ENCODE measurements around the gene KHK. TPM values are rescaled to one million over a fixed set of nuclear protein-coding genes. Genes with fewer than 3 reads are reported as not detected.

Gene KHK
- total RNA-seq, 4 donors from 2014 or later: 2.8 to 6.3 (median 3.8) TPM

GRCh38 chr2:27040282-27040681 lies 46.3 kb upstream of the KHK start:
- no peak overlapping the region for H3K27ac ChIP-seq
- H3K27me3 ChIP-seq: no peaks in the 10 kb centered on the region
- TF ChIP-seq POLR2A (IDR thresholded peaks at IDR 0.05) (no peak), CTCF (IDR thresholded peaks at IDR 0.05) (no peak), POLR2AphosphoS5 (IDR thresholded peaks at IDR 0.05) (no peak), EP300 (IDR thresholded peaks at IDR 0.05) (no peak)
- 91% methylated on average over 6 of the region's 8 CpGs for whole genome bisulfite sequencing
- no peaks in the 10 kb centered on the region for H3K4me1 ChIP-seq
- DNase-seq (ENCODE audit: low spot score in 2 of 2): no peak
- H3K4me3 ChIP-seq: no peak overlapping the region
- peaks cover 62% of the 10 kb centered on the region for H3K36me3 ChIP-seq
- H3K9me3 ChIP-seq: no peaks in the 10 kb centered on the region

- no peaks in the 10 kb centered on the region for H3K4me1 ChIP-seq
- H3K27me3 ChIP-seq: no peaks in the 10 kb centered on the region
- H3K36me3 ChIP-seq: peaks cover 48% of the 10 kb centered on the region
- no peak overlapping the region for H3K27ac ChIP-seq
- WGBS: 72% methylated on average over 5 of the region's 5 CpGs
- no peak for DNase-seq (ENCODE audit: low spot score in 2 of 2)
- H3K4me3 ChIP-seq: no peak overlapping the region
- no peaks in the 10 kb centered on the region for H3K9me3 ChIP-seq
- TF ChIP-seq POLR2AphosphoS5 (IDR thresholded peaks at IDR 0.05) (no peak), EP300 (IDR thresholded peaks at IDR 0.05) (no peak), POLR2A (IDR thresholded peaks at IDR 0.05) (no peak), CTCF (IDR thresholded peaks at IDR 0.05) (no peak)
These were observed 44.8 kb upstream of the KHK start for GRCh38 chr2:27041752-27042151.

GRCh38 chr2:27042159-27042661 lies 44.4 kb upstream of the KHK start:
- no peak for DNase-seq (ENCODE audit: low spot score in 2 of 2)
- Histone ChIP-seq H3K27ac (no peak overlapping the region), H3K4me3 (no peak overlapping the region), H3K4me1 (no peaks in the 10 kb centered on the region), H3K9me3 (no peaks in the 10 kb centered on the region), H3K36me3 (peaks cover 43% of the 10 kb centered on the region), H3K27me3 (no peaks in the 10 kb centered on the region)
- WGBS: 86% methylated on average over 10 of the region's 10 CpGs
- no peak for TF ChIP-seq EP300 (IDR thresholded peaks at IDR 0.05)
- no peak for TF ChIP-seq CTCF (IDR thresholded peaks at IDR 0.05)
- TF ChIP-seq POLR2A (IDR thresholded peaks at IDR 0.05): no peak
- no peak for TF ChIP-seq POLR2AphosphoS5 (IDR thresholded peaks at IDR 0.05)

GRCh38 chr2:27042985-27043634 lies 43.5 kb upstream of the KHK start:
- Histone ChIP-seq H3K4me3 (no peak overlapping the region), H3K9me3 (no peaks in the 10 kb centered on the region), H3K27ac (no peak overlapping the region), H3K27me3 (no peaks in the 10 kb centered on the region), H3K36me3 (peaks cover 34% of the 10 kb centered on the region), H3K4me1 (no peaks in the 10 kb centered on the region)
- 84% methylated on average over 7 of the region's 7 CpGs for WGBS
- TF ChIP-seq POLR2AphosphoS5 (IDR thresholded peaks at IDR 0.05): no peak
- no peak for TF ChIP-seq CTCF (IDR thresholded peaks at IDR 0.05)
- TF ChIP-seq POLR2A (IDR thresholded peaks at IDR 0.05): no peak
- TF ChIP-seq EP300 (IDR thresholded peaks at IDR 0.05): no peak
- DNase-seq (ENCODE audit: low spot score in 2 of 2): no peak

- H3K4me1 ChIP-seq: peaks cover 19% of the 10 kb centered on the region
- TF ChIP-seq POLR2A (IDR thresholded peaks at IDR 0.05) (no peak), POLR2AphosphoS5 (IDR thresholded peaks at IDR 0.05) (no peak), CTCF (IDR thresholded peaks at IDR 0.05) (no peak), EP300 (IDR thresholded peaks at IDR 0.05) (no peak)
- peak overlapping the region; percentile 96 for H3K4me3 ChIP-seq
- no peaks in the 10 kb centered on the region for H3K9me3 ChIP-seq
- peak in 1 of 2 donors; percentile 79 for DNase-seq (ENCODE audit: low spot score in 2 of 2)
- peak overlapping the region; percentile 85 for H3K27ac ChIP-seq
- H3K36me3 ChIP-seq: peaks cover 11% of the 10 kb centered on the region
- WGBS: 37% methylated on average over 16 of the region's 52 CpGs
- H3K27me3 ChIP-seq: no peaks in the 10 kb centered on the region
These were observed 36.9 kb upstream of the KHK start for GRCh38 chr2:27049422-27050280.

All from suprapubic skin (tissue), 4 donors.